ENCODE results near the gene COLEC11. TPM values are rescaled to one million over a fixed set of nuclear protein-coding genes. Genes with fewer than 3 reads are reported as not detected.

COLEC11 gene
- total RNA-seq, 4 donors from 2014 or later = 0.56 to 2.3 (median 1.0) TPM; not detected in 1

DNA sequence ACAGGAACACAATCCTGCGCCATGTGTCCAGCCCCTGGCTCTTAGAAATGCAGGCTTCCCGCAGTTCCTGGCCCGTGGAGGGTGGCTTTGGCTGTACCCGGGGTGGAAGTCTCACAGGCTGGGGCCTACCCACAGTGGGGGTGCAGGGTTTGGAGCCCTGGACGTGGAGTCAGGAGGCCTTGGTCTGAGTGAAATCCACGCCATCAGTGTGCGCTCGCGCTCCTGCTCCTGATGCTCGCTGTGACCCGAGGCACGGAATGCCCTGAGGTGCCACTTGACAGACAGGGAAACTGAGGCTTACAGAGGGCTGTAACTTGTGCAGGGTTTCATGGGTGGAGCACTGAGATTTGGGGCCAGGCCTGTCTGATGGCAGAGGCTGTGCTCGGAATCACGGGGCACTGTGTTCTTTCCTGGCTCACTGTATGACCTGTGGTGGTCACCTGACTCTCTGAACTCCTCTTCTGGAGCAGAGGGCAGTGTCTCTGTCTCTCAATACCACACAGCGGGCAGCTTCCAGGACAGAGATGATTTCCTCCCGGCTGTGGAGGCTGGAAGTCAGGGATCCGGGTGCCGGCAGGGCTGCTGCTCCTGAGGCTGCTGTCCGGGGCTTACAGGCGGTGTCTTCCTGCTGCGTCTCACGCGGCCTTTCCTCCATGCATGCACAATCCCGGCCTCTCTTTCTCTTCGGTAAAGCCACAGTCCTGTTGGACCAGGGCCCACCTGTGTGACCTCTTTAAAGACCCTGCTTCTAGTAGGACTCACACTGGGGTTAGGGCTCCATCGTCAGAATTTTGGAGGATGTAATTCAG, 37.1 kb downstream of the COLEC11 start:
- TF ChIP-seq, protein P1, sequence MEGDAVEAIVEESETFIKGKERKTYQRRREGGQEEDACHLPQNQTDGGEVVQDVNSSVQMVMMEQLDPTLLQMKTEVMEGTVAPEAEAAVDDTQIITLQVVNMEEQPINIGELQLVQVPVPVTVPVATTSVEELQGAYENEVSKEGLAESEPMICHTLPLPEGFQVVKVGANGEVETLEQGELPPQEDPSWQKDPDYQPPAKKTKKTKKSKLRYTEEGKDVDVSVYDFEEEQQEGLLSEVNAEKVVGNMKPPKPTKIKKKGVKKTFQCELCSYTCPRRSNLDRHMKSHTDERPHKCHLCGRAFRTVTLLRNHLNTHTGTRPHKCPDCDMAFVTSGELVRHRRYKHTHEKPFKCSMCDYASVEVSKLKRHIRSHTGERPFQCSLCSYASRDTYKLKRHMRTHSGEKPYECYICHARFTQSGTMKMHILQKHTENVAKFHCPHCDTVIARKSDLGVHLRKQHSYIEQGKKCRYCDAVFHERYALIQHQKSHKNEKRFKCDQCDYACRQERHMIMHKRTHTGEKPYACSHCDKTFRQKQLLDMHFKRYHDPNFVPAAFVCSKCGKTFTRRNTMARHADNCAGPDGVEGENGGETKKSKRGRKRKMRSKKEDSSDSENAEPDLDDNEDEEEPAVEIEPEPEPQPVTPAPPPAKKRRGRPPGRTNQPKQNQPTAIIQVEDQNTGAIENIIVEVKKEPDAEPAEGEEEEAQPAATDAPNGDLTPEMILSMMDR (IDR thresholded peaks at IDR 0.05) = no peak
- TF ChIP-seq POLR2A (IDR thresholded peaks at IDR 0.05) = no peak
- no peak for DNase-seq
- Histone ChIP-seq H3K9me3 (no peaks in the 10 kb centered on the region), H3K27me3 (peaks cover 0 to 31% (median 0%) of the 10 kb centered on the region in 4 donors), H3K4me3 (no peak overlapping the region), H3K27ac (no peak overlapping the region), H3K36me3 (no peaks in the 10 kb centered on the region), H3K4me1 (peaks cover 0 to 29% (median 0%) of the 10 kb centered on the region in 3 donors)
- WGBS, 2 donors = 43 to 91% methylated on average over 1 to 15 of the region's 26 CpGs
- intact Hi-C loops (cut with DNase I) = no loop called here

DNA sequence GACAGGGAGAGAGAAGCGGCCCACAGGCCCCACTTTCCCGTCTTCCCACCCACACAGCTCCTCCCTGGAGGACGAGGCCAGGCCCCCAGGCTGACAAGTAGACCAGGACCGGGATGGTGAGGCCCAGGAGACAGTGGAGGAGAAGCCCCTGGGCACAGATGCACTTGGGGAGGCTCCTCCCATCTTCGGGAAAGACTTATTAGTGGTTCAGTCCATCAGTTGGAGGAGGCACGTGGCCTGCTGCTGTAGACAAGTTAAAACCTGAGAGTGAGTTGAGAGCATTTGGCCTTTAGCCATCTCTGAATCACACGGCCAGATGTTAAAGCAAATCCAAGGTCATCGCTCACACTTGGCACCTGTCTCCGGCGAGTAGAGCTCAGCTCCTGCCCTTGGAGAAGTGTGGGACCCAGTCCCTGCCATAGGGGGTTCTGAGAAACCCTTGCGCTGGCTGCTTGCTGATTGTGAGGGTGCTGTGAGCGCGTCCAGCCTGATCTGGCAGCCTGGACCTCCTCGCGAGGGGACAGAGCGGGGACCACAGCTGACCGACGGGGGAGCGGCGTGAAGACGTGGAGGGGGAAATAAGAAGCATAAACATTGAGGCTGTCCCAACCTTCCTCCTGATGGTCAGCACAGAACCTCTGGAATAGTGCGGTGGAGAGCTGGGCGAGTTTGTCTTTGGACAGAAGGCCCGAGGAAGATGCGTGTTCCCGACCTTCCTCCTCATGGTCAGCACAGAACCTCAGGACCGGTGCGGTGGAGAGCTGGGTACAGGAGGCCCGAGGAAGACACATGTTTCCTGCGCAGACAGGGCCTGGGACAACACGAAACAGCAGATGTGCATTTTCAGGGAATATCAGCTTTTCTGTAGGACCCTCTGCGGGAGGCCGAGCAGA, 38.4 kb downstream of the COLEC11 start:
- Histone ChIP-seq H3K4me1 (peaks cover 0 to 29% (median 0%) of the 10 kb centered on the region in 3 donors), H3K36me3 (no peaks in the 10 kb centered on the region), H3K4me3 (no peak overlapping the region), H3K27ac (no peak overlapping the region), H3K27me3 (peaks cover 0 to 38% (median 0%) of the 10 kb centered on the region in 4 donors), H3K9me3 (no peaks in the 10 kb centered on the region)
- no peak for TF ChIP-seq POLR2A (IDR thresholded peaks at IDR 0.05)
- TF ChIP-seq, protein P1 (IDR thresholded peaks at IDR 0.05) = no peak
- no peak for DNase-seq
- WGBS, 2 donors = 73 to 88% methylated on average over 19 of the region's 33 CpGs
- intact Hi-C loops (cut with DNase I) = no loop called here

DNA sequence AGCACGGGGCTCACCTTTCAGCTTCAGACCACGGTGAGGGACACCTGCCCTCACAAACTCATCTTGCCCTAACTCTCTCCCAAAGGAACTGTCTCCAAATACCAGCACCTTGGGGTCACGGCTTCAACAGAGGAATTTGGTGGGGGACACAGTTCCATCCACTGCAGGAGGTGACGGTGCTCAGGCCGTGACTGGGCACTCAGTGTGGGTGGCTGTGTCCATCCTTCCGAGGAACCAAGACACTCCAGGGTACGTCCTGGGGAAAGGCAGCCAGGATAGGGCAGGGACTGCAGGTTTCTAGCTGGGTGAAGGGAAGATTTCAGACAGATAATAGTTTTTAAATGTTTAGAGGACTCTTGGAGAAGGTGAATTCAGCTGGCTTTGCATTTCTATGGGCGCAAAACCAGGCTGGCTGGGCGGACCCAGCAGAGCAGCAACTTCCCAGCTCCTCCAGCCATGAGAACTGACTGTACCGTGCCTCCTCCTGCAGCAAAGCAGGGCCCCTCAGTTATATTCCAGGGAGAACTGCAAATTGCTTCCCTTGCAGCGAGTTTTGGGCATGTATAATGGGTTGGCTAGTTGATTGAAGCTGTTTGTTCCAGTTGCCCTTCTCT, 39.2 kb downstream of the COLEC11 start:
- no peak overlapping the region for H3K27ac ChIP-seq
- no peak overlapping the region for H3K4me3 ChIP-seq
- WGBS, 2 donors = 73 to 74% methylated on average over 4 to 9 of the region's 11 CpGs
- H3K36me3 ChIP-seq = no peaks in the 10 kb centered on the region
- TF ChIP-seq, protein P1 (IDR thresholded peaks at IDR 0.05) = no peak
- no peak for TF ChIP-seq POLR2A (IDR thresholded peaks at IDR 0.05)
- DNase-seq = no peak
- intact Hi-C loops (cut with DNase I) = no loop called here
- H3K9me3 ChIP-seq = no peaks in the 10 kb centered on the region
- H3K4me1 ChIP-seq = peaks cover 0 to 22% (median 0%) of the 10 kb centered on the region in 3 donors
- peaks cover 0 to 38% (median 0%) of the 10 kb centered on the region in 4 donors for H3K27me3 ChIP-seq

DNA sequence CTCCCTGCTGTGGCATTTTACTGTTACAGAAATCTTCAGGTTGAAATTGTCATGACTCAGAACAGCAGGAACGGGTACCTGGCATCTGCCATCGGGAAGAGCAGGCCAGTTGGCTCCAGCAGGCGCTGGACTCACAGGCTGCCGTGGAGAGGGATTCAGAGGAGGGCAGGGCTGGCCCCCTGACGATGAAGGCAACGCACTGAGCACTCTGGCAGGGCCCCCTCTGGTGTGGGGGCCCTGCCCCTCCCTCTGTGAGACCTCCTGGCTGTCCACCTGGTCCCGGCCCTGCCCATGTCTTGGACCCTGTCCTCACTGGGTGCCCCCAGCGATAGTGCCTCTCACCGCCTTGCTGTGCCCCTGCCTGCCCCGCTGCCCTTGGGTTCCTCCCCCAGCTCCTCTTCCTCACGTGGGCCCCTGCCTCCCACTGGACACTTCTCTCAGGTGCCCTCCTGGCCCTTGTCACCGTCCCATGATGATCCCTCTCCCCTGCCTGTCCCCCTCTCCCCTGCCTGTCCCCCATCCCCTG, 39.7 kb downstream of the COLEC11 start:
- H3K36me3 ChIP-seq = no peaks in the 10 kb centered on the region
- H3K9me3 ChIP-seq = no peaks in the 10 kb centered on the region
- H3K4me3 ChIP-seq = no peak overlapping the region
- TF ChIP-seq POLR2A (IDR thresholded peaks at IDR 0.05) = no peak
- TF ChIP-seq, protein P1 (IDR thresholded peaks at IDR 0.05) = no peak
- H3K27me3 ChIP-seq = peaks cover 0 to 38% (median 0%) of the 10 kb centered on the region in 4 donors
- no peak for DNase-seq
- peaks cover 0 to 16% (median 0%) of the 10 kb centered on the region in 3 donors for H3K4me1 ChIP-seq
- WGBS, 2 donors = 54 to 62% methylated on average over 9 of the region's 12 CpGs
- H3K27ac ChIP-seq = no peak overlapping the region
- intact Hi-C loops (cut with DNase I) = no loop called here

Measured in esophagus squamous epithelium (tissue), 5 donors.